Stimulated activated CD8-positive, alpha-beta memory T cell treated with anti-CD3 and anti-CD28 coated beads, Interleukin-4, amount 100 ng/mL, for 1 hour (primary cell): ENCODE measurements around the gene GRID1.

Experiments
- DNase-seq, 2 donors: peaks; one replicate each; pipeline ENCODE4 v3.0.0-alpha.2; 2020; ENCODE audit warnings: low read depth in 2 of 2, low spot score in 1 of 2

The GRID1 gene

DNA sequence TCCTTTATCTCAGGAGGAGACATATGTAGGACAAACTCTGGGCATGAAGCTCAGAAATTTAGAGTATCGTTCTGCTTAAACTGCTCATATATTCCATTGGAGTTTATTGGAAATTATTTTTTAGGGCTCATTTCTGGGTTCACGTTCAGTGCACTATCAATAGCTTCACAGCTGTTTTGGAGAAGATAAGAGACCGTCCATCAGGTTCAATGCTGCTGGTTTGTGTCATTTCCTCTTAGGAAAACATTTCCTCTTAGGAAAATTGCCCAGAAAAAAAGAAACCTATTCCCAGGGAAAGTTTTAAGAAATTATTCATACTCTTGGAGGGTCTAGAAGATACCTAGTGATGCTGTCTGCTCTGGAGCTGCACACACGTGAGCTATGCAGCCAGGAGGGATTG is 691.7 kb downstream of the GRID1 start:
- DNase-seq, result no peak

DNA sequence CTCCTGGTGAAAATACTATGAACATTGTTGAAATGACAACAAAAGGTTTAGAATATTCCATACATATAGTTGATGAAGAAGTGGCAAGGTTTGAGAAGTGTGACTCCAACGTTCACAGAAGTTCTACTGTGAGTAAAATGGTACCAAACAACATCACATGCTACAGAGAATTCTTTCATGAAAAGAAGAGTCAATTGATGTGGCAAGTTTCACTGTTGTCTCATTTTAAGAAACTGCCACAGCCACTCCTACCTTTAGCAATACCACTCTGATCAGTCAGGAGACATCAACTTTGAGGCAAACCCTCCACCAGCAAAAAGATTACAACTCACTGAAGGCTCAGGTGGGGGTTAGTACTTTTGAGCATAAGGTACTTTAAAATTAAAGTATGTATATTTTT is 693.3 kb downstream of the GRID1 start:
- DNase-seq, result no peak

DNA sequence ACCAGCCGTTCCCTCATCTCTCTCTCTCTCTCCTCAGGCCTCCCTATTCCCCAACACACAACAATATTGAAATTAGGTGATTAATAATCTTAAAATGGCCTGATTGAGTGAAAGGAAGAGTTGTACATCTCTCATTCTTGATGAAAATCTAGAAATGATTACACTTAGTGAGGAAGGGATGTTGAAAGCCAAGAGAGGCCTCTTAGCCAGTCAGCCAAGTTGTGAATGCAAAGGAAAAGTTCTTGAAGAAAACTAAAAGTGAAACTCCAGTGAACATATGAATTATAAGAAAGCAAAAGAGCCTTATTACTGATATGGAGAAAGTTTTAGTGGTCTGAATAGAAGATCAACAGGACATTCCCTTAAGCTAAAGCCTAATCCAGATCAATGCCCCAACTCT is 695.1 kb downstream of the GRID1 start:
- no peak for DNase-seq

DNA sequence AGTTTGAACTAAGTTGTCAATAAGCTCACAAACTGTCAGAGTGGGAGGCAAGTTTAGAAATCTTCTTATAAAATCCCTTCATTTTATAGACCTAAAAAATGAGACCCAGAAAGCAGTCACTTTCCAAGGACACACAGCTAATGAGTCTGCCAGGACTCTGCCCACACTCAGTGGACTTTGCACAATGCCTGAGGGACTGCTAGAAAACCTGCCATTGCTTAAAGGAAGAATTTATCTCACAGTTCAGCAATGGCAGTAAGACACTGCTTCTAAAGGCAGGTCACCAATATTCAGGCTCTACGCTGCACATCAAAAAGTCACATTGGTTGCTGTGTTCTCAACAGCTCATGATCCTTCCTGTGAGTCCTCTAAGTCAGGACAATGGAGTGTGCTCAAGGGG is 698.1 kb downstream of the GRID1 start:
- no peak for DNase-seq

DNA sequence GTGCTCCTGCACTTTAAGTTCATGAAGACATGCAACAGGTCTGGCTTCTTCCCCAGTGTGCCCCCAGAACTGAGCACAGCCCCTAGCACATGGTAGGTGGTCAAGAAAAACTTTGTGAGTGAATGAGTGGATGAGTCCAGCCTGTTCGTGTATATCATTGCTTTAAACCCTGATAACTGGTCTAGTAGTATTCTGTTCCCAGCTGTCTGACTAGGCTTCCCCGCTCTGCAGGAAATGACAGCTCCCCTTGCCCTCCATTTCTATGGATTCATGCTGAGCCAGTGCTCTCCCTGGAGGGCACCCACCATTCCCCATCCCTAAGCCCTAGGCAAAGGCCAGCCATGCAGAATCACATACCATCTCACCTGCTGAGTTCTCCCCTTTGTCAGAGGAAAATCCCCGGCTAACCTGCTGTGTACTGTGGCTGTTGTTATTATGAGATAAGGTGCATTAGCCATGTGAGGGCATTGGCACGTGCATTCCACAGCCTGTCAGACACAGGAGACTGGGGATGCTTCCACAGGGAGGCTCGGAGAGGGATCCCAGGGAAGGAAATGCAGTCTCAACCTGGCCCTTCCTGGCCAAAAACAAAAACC is 698.9 kb downstream of the GRID1 start:
- DNase-seq, result no peak

DNA sequence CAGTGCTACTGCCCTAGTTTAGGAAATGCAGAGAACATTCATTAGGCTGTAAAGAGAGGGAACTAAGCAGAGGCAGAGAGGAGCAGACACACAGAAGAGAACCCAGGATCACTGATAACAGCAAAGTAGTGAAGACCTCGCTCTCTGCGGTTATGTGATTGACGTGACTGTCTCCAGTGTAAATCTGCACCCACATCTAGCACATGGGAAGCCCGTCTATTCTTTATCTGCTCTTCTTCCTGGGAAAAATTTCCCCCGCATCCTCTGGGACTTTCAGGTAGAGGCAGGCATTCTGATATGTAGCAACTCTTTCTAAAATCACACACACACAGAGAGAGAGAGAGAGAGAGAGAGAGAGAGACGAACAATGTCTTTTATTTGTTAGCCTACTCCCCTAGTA is 699.6 kb downstream of the GRID1 start:
- no peak for DNase-seq

DNA sequence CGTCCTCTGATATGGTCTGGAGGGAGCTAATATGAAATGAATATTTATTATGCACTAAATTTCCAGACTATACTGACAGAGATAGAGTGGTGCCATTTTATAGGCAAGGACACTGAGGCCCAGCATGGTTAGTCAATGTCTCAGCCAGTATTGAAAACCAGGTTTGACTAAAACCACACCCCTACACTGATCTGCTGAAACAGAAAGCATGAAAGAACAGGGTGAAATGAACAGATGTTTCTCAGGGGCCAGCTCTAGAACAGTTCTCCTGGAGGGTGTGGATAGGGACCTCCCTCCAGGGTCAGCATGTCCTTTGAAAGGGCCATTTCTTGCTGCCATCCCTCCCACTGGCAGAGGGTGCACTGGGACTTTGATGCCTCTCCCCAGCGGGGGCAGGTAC is 700.5 kb downstream of the GRID1 start:
- DNase-seq, result no peak

DNA sequence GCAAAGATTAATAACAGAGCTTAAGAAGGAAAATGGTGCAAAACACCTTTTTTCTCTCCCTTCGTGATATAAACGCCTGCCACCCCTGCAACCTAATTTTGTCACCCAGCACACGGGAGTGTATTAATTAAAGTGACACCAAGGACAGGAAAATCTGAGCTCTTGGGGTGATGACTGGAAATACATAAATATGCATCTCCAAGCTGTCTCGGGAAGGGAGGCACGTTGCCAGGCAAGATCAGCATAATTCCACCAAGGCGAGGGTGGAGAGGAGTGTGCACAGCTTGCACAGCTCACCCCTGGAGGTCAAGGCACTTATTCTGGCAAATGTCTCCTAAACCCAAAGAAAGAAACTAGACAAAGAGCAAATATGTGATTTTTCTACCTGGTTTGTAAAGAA is 700.9 kb downstream of the GRID1 start:
- DNase-seq, result no peak

DNA sequence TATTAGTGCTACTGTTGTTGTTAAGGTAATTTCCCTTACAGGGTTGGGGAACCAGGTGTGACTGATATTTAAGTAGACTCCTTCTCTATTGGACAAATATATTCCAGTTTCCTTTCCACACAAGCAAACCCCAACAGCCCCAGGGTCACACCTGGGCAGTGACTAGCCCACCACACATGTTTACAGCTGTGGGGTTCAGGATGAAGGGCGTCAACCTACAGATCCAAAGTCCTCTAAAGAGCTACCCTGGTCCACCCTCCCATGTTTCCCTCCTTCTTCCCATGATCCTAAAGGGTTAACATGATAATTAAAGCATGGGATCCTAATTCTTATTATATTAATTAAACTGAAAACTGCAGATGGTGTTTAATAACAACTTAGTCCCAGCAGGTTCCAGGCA is 701.5 kb downstream of the GRID1 start:
- no peak for DNase-seq

DNA sequence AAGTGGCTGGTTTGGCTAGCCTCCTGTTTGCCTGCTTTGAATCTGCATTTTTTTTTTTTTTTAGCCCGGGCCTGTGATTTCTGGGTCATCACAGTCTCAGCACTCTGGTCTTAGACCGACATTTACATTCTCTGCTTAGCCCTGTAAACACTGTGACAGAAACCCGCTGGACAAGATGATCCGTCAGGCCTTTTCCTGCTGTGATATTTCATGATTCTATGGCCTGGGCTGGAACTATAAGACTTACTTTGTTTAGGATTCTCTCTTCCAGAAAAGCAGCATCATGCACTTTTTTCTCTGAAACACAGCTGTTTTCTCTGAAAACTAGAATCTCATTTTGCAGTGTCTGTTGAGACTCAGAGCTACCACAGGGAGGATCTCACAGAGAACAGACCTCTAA is 705.5 kb downstream of the GRID1 start:
- DNase-seq, result no peak

DNA sequence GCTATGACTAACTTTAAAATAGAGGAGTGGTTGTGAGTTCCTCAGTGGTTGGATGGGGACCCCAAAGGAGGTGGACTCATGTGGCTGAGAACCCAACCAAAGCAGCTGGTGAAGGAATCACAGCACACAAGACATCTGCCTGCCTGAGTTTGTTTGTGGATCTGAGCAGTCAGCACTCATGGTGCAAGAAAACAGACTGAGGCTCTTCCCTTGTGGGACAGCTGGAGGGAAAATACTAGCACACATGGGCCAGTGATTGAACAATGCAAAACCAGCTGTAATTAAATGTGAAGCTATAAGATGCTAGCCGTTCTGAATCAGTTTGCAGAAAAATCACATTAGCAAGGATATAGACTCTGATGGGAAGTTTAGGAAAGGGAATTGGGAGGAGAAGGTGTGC is 707.3 kb downstream of the GRID1 start:
- no peak for DNase-seq

DNA sequence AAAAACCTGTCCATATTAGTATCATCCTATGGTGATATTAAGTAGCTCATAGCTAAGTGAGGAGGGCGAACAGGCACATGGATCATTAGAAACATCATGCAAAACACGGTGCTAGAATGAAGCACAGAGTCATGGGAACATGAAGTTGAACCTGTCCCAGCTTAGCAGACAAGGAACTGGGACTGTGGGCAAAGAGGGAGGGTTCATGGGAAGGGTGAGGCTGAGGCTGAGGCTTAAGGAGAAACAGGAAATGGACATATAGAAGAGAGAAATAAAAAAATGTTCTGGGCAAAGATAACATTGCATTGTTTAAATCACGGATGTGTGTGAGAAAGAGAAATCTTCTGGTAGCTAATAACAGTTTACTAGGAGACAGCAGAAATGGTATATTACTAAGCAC is 708.1 kb downstream of the GRID1 start:
- no peak for DNase-seq

DNA sequence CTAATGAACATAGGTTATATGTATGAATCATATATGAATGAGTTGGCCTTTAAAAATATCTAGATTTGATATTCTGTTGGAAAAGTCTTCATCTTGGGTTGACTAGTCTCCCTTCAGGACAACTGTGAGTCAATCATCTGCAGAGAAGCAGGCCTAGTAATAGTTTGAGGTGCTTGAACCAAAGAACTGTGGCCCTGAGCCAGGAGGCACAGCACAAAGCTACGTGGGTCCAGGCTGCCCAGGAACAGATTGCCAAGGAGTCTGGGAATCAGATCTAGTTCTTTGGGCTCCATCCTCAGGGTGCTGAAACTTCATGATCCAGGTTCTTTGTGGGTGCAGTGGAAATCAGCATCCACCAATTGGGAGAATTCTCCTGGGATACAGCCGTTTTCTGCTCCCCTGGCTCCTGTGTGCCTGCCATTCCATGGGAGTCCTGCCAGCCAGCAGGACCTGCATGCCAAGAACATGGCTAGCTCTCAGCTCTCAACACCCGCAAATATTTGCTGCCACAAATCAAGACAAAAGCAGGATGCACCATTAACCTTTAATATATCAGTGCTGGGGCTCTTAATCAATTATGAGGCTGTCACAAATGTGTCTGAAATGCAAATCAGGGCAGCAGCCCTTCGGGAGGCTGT is 709.0 kb downstream of the GRID1 start:
- no peak for DNase-seq

DNA sequence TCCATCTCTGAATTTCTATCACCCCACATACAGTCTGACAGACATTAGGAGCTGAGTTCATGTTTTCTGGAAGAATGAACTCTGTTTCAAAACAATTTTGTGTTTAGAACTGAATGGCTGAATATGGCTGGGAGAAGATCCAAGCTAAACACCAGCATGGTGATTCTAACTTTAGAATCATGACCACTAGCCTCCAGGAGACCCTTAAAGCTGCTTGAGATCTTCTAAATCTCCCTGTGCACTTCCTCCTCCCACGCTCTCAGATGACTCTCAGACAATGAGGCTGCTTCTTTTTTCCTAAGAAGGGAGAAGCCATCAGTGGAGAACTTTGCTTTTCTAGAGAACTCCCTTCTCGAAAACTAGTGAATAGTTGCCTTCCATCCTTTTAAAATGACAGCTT is 711.2 kb downstream of the GRID1 start:
- no peak for DNase-seq

DNA sequence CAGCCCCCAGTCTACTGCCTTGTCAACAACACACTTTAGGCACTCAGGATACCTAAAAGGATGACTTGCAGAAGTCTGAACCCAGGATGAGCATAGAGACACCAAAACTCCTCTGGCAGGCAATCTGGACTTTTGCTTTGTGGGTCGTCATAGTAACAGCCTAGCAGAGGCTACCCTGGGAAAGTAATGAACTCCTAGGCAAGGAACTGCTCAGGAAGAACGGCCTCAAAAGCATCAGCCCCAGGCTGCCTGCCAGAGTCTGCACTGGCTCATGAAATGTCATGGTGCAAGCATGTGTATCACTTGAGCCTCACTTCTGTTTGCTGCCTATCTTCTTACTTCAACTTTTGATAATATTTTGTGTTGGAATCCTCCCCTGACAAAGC is 715.1 kb downstream of the GRID1 start:
- no peak for DNase-seq

DNA sequence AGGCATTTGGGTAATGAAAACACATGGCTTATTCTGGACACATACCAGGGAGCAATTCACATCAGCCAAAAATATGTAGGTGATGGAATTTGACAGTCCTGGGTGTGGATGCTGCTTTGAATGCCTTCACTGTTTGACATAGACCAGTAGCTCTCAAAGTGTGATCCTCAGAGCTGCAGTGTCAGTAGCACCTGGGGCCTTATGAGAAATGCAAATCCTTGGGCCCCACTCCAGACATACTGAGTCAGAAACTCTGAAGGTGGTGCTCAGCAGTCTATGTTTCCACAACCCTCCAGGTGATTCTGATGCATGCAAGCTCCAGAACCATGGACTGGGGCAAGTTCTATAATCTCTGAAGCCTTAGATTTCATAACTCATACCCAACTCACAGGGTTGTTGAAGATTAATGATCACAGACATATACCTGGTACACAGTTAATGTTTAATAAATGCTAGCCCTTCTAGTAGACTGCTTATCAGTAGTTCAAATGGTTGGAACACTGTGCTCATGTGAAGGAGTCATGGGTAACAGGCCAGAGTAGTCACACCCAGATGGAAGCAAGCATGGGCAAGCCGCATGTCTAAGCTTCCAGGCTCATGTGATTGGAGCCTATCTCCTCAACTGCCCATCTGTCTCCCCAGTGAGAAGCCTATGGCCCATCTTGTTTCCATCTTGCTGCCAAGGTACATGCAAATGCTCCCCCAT is 715.7 kb downstream of the GRID1 start:
- no peak for DNase-seq

DNA sequence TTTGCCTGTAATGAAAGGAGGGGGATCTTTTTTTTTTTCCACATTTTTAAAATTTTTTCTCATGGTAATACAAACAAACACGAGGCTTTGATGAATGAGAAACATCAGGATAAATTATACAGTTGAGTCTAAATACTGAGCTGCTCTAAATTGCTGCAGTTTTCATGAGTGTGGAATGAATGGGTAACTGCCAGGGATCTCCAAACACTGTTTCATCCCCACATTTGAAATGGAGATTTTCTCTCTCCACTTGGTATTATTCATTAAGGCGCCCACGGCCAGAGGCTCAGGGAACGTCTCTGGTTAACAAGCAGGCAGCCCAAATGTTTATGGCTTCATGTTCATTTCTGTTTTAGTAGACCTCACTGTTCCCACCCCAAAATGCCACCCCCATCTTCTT is 717.1 kb downstream of the GRID1 start:
- DNase-seq, result no peak

DNA sequence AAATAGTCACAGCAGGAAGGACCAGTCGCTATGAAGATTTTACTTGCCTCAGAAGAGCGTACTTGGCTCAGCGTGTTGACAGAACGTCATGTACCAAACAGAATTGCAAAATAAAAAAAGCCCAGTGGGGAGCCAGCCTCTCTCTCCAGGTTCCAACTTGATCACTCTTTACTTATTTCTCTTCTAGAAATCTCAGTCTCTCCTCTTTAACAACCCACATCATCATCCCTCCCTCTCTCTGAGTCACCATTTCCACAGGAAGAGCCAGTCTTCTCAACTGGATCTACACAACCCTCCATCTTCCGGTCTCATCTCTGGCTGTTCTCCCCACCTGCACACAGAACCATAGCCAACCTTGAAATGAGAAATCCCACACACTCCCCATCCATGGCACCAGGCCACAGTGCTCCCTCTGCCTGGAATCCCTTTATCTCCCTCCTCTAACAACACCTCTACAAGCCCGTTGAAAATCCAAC is 718.3 kb downstream of the GRID1 start:
- DNase-seq, result no peak

DNA sequence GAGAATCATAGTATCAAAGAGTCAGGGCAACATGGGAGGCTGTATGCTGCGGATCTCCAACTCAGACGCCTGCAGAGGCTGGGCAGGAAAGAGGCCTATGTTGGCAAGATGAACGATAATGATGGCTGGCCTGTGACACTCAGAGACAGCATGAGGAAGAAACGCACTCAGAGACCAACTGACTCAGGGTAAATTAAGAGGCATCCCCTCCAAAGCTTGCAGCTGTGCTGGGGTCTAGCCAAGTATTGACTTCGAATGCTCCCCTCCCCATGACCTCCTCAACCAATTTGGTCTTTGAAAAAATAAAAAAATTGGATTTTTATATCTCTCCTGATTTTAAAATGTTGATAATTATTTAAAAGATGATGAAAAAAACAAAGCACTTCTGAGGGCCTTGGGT is 718.9 kb downstream of the GRID1 start:
- DNase-seq, result no peak

DNA sequence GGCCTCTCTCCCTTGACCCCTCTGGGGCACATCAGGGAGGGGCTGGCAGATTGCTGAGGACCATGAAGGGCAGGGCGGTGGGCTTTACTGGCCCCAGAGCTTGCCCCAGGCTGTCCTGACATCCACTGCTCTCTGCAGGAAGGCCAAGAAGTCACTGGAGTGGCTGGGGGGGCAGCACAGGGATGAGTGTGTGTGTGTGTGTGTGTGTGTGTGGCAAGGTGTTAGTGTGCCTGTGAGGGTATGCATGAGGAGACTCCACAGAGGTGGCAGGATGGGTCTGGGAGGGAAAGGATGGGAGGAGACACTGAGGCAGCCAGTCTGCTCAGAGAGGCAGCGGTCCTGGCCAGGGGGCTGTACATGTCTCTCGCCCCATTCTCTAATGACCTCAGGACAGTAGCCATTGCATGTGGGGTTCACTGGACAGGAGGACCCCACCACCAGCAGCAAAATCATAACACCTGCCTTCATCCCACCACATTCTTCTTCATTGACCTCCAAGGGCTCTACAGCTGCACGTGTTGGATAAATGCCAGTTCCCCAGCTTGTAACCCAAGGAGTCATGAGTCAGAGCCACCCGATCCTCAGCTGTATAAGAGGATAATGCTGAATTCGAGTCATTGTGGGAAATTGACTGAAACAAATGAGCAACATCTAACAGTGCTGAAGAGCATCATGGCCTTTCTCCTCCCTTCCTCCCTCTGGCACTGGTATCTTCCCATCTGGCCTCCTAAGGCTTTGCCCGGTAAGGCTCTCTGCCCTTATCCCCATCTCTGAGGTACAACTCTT is 720.5 kb downstream of the GRID1 start:
- no peak for DNase-seq

DNA sequence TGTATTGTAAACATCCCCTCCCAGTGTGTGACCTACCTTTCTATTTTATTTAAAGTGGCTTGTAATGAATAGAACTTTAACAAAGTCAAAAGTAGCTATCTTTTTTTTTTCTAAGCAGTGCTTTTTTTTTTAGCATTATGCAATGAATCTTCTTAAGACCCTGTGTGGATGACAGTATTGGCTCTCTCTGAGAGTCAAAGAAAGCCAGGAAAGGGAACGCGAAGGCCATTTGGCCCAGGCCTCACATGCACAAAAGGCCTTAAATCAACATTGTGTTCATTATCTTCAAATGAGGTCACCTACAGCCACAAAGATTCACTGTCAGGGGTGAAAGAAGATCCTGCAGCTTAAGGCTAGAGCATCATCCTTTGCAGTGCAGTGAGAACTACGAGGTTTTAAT is 721.5 kb downstream of the GRID1 start:
- DNase-seq, result no peak
